HCT116 (cell line): ENCODE results near the gene GRIK4. TPM values are rescaled to one million over a fixed set of nuclear protein-coding genes. Genes with fewer than 3 reads are reported as not detected.

ENCODE experiments used
- ATAC-seq: fragments of 200-7000 bp; cut with Tn5 transposase; 2 replicates; pipeline ENCODE4 v1.9.1; 2020; ENCODE audit warnings: mild to moderate bottlenecking, moderate library complexity
- BruUV-seq: library from RNA; stranded (reverse); fragments of 400-500 nt; replicated peaks from 2 replicates; lab custom pipeline; 2021; lab: Mats Ljungman, UMichigan
- CTCF ChIA-PET: fragments of 300-600 bp; sonication (Branson Sonifier 250); formaldehyde crosslinking; loops from one replicate; lab custom pipeline; 2021; ENCODE audit warnings: antibody characterized with exemption; lab: Charles Lee
- POLR2A ChIA-PET: fragments of 300-600, 350-600 bp; sonication (Branson Sonifier 250); formaldehyde crosslinking; loops from one replicate; lab custom pipeline; 2021; ENCODE audit warnings: antibody characterized with exemption; lab: Charles Lee
- RAD21 ChIA-PET, 2 experiments: fragments of 300-600 bp; sonication (Branson Sonifier 250); formaldehyde crosslinking; loops; one replicate each; lab custom pipeline; 2023; ENCODE audit warnings: low total read pairs in 2 of 2; ENCODE audit not compliant: uncharacterized antibody in 2 of 2, unreplicated experiment in 2 of 2, low non-redundant PET in 1 of 2; lab: Charles Lee
- DNase-seq: peaks from one replicate; pipeline ENCODE4 v3.0.0-alpha.2; 2010; ENCODE audit warnings: low read depth, low spot score
- H2AFZ ChIP-seq: fragments of 200-600 bp; shearing (Covaris generic), sonication (generic); 2 replicates; pipeline ENCODE4 v1.6.1; 2017; ENCODE audit warnings: low read depth, mixed run types, mixed read lengths, antibody characterized with exemption, low read length; ENCODE audit not compliant: poor library complexity, severe bottlenecking
- H3K27ac ChIP-seq: 2 replicates; pipeline ENCODE4 v1.5.1; 2012; ENCODE audit warnings: low read depth, low read length
- H3K27me3 ChIP-seq: fragments of 200-600 bp; sonication (generic); 2 replicates; pipeline ENCODE4 v1.6.1; 2016; ENCODE audit warnings: mixed run types, low read length, mixed read lengths; ENCODE audit not compliant: insufficient read depth
- H3K36me3 ChIP-seq, 2 experiments: fragments of 200-500 bp in 1 of 2; fragments of 200-600 bp in 1 of 2; sonication (Bioruptor generic) in 1 of 2; sonication (generic) in 1 of 2; 2 replicates each; pipeline versions ENCODE4 v1.5.1 to v1.6.1; 2014 to 2016; ENCODE audit warnings: low read length in 2 of 2, inconsistent platforms in 1 of 2, mixed read lengths in 1 of 2, mixed run types in 1 of 2; ENCODE audit not compliant: insufficient read depth in 2 of 2, control insufficient read depth in 1 of 2
- H3K4me1 ChIP-seq, 2 experiments: fragments of 200-600 bp in 1 of 2; sonication (generic) in 1 of 2; 2 replicates each; pipeline versions ENCODE4 v1.5.1 to v1.6.1; 2012 to 2017; ENCODE audit warnings: low read length in 2 of 2, inconsistent platforms in 1 of 2, mild to moderate bottlenecking in 1 of 2, mixed read lengths in 1 of 2, mixed run types in 1 of 2, moderate library complexity in 1 of 2; ENCODE audit not compliant: insufficient read depth in 2 of 2, control insufficient read depth in 1 of 2
- H3K4me2 ChIP-seq: fragments of 200-600 bp; sonication (generic); 2 replicates; pipeline ENCODE4 v1.6.1; 2017; ENCODE audit warnings: mixed run types, low read length, mixed read lengths
- H3K4me3 ChIP-seq, 2 experiments: fragments of 200-600 bp in 1 of 2; sonication (generic) in 1 of 2; replicated peaks in 1 of 2; 2 replicates each; pipeline ENCODE4 v1.5.1; 2011 to 2016; ENCODE audit warnings: low read length in 2 of 2, control low read depth in 1 of 2, low read depth in 1 of 2, mild to moderate bottlenecking in 1 of 2, mixed read lengths in 1 of 2, mixed run types in 1 of 2
- H3K79me2 ChIP-seq: fragments of 200-600 bp; sonication (generic); 2 replicates; pipeline ENCODE4 v1.6.1; 2017; ENCODE audit warnings: mild to moderate bottlenecking, mixed run types, low read length, moderate library complexity, mixed read lengths; ENCODE audit not compliant: insufficient read depth
- H3K9ac ChIP-seq: fragments of 200-600 bp; sonication (generic); 2 replicates; pipeline ENCODE4 v1.6.1; 2016; ENCODE audit warnings: low read length, mixed read lengths
- H3K9me2 ChIP-seq: fragments of 200-600 bp; sonication (generic), shearing (Covaris generic); 2 replicates; pipeline ENCODE4 v1.6.1; 2017; ENCODE audit warnings: mixed run types, mild to moderate bottlenecking, moderate library complexity; ENCODE audit not compliant: insufficient read depth
- H3K9me3 ChIP-seq, 2 experiments: fragments of 200-500 bp in 1 of 2; fragments of 200-600 bp in 1 of 2; sonication (Bioruptor generic) in 1 of 2; sonication (generic) in 1 of 2; 2 replicates each; pipeline ENCODE4 v1.6.1; 2014 to 2017; ENCODE audit warnings: low read length in 2 of 2, mixed read lengths in 2 of 2, inconsistent platforms in 1 of 2, low read depth in 1 of 2, mild to moderate bottlenecking in 1 of 2, mixed run types in 1 of 2, moderate library complexity in 1 of 2; ENCODE audit not compliant: control insufficient read depth in 1 of 2, insufficient read depth in 1 of 2
- H4K20me1 ChIP-seq: fragments of 200-600 bp; sonication (generic), shearing (Covaris generic); 2 replicates; pipeline ENCODE4 v1.6.1; 2017; ENCODE audit warnings: mixed run types, mild to moderate bottlenecking, moderate library complexity; ENCODE audit not compliant: insufficient read depth
- EGR1 ChIP-seq: IDR thresholded peaks from 2 replicates; pipeline ENCODE4 v1.6.1; 2012; ENCODE audit warnings: low read depth
- ELF1 ChIP-seq: IDR thresholded peaks from 2 replicates; pipeline ENCODE4 v1.6.1; 2012; ENCODE audit warnings: low read depth, borderline replicate concordance
- EZH2 ChIP-seq: fragments of 200-600 bp; sonication (generic); IDR thresholded peaks from 2 replicates; pipeline ENCODE4 v1.6.1; 2017; ENCODE audit warnings: antibody characterized with exemption, mixed run types
- FOSL1 ChIP-seq: IDR thresholded peaks from 2 replicates; pipeline ENCODE4 v1.6.1; 2012; ENCODE audit warnings: low read depth
- JUND ChIP-seq: IDR thresholded peaks from 2 replicates; pipeline ENCODE4 v1.6.1; 2012
- POLR2A ChIP-seq: IDR thresholded peaks from 2 replicates; pipeline ENCODE4 v1.7.0; 2011; ENCODE audit warnings: borderline replicate concordance; ENCODE audit not compliant: insufficient read depth, insufficient read length; ENCODE audit errors: extremely low read depth
- POLR2AphosphoS5 ChIP-seq: IDR thresholded peaks from 2 replicates; pipeline ENCODE4 v1.6.1; 2011; ENCODE audit warnings: mild to moderate bottlenecking, low read depth, low read length, moderate library complexity
- SIN3A ChIP-seq: IDR thresholded peaks from 2 replicates; pipeline ENCODE4 v1.6.1; 2012; ENCODE audit warnings: low read depth
- ZFX ChIP-seq: fragments of 450-650 bp; IDR thresholded peaks from 2 replicates; pipeline ENCODE4 v1.6.1; 2017
- intact Hi-C: fragments of 100-400 bp; cut with micrococcal nuclease; formaldehyde crosslinking; loops from 2 replicates; pipeline ENCODE4 v1.10.0; 2022
- total RNA-seq: library from RNA; stranded (reverse); gene quantifications from one replicate; pipeline ENCODE4 v1.2.1, GENCODE V29; 2021; ENCODE audit not compliant: unreplicated experiment
- TF ChIP-seq, protein P1 (sequence below): IDR thresholded peaks from 2 replicates; pipeline ENCODE4 v1.6.1; 2012
- TF ChIP-seq, protein P2 (sequence below): IDR thresholded peaks from 2 replicates; pipeline ENCODE4 v1.6.1; 2012
- TF ChIP-seq, protein P3 (sequence below), 3 experiments: fragments of 200-600 bp in 1 of 3; sonication (generic) in 1 of 3; IDR thresholded peaks in 2 of 3; conservative IDR thresholded peaks in 1 of 3; 2 replicates each; pipeline ENCODE4 v1.5.1; 2012 to 2017; ENCODE audit warnings: low read depth in 2 of 3, low read length in 2 of 3, antibody characterized with exemption in 1 of 3, borderline replicate concordance in 1 of 3, control low read depth in 1 of 3, mild to moderate bottlenecking in 1 of 3, mixed read lengths in 1 of 3, mixed run types in 1 of 3, moderate library complexity in 1 of 3; ENCODE audit not compliant: insufficient read depth in 1 of 3

Gene GRIK4
- total RNA-seq, 1 experiment from 2014 or later = 0.52 TPM

DNA sequence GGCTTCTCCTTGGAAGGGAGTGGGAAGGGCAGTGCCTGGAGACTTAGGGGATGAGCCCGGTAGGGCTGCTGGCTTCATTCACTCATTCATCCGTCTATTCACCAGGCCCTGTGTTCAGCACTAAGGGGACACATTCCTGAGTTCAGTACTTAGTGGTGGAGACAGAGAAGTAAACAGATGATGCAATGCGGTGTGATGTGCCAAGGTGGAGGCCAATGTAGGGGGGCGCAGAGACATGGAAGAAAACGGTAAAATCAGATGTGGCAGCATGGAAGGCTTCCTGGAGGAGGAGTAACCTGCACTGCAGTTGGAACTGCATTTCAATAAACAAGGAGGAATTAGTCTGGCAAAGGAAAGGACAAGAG lies 21.3 kb downstream of the GRIK4 start:
- Histone ChIP-seq H3K27ac (no peak overlapping the region), H2AFZ (no peak overlapping the region), H3K79me2 (no peaks in the 10 kb centered on the region), H3K27me3 (no peaks in the 10 kb centered on the region), H3K9me2 (no peaks in the 10 kb centered on the region), H3K9ac (no peak overlapping the region), H4K20me1 (no peaks in the 10 kb centered on the region), H3K4me3 (no peak overlapping the region), H3K4me1 (no peaks in the 10 kb centered on the region), H3K9me3 (no peaks in the 10 kb centered on the region), H3K4me2 (no peak overlapping the region), H3K36me3 (no peaks in the 10 kb centered on the region)
- no peak for TF ChIP-seq ELF1
- TF ChIP-seq ZFX = 0 out of 2 replicates have a peak, but pooled peaks have one; percentile 12
- ChIA-PET CTCF (no interaction called here), RAD21 (no interaction called here), POLR2A (no interaction called here)
- DNase-seq (no peak), ATAC-seq (no peak)
- intact Hi-C loops = no loop called here
- no TSS peak for BruUV-seq

DNA sequence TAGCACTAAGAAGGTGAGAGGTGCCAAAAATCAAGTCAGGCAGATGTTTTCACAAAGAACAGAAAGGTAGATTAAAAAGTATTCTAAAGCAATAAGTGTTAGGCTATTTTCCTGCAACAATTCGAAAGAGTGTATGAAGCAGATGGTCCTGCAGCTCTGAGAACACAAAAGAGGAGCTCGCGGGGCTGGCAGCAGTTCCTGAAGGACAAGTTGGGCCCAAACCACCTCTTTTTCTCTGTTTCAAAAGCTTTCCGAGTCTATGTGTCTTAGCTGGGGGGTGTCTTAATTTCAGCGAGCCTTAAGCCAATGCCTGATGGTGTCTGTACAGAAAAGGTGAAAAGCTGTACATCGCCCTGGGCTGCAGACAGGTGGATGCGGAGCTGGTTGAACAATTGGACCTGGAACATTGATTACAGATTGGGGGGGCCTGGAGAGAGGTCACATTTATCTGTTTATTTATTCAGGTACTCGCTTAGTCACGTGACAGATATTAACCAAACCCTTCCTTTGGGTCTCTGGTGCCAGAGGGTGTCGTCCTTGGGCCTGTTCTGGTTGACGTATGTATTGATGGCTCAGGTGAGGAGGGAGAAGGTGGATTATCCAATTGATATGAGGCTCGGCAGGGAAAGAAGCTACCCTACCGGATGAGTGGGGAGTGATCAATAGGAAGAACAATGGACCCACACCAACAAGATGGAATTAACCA lies 24.7 kb downstream of the GRIK4 start:
- Histone ChIP-seq H3K79me2 (no peaks in the 10 kb centered on the region), H3K4me1 (peaks cover 13 to 15% of the 10 kb centered on the region in 2 experiments), H3K27me3 (no peaks in the 10 kb centered on the region), H2AFZ (no peak overlapping the region), H3K36me3 (no peaks in the 10 kb centered on the region), H3K27ac (no peak overlapping the region), H3K9me3 (no peaks in the 10 kb centered on the region), H3K9ac (no peak overlapping the region), H4K20me1 (no peaks in the 10 kb centered on the region), H3K4me3 (no peak overlapping the region), H3K9me2 (no peaks in the 10 kb centered on the region), H3K4me2 (no peak overlapping the region)
- TF ChIP-seq FOSL1 (no peak), SIN3A (no peak), JUND (no peak), EGR1 (no peak), EZH2 (no peak), POLR2A (no peak), POLR2AphosphoS5 (no peak)
- TF ChIP-seq, protein P1, sequence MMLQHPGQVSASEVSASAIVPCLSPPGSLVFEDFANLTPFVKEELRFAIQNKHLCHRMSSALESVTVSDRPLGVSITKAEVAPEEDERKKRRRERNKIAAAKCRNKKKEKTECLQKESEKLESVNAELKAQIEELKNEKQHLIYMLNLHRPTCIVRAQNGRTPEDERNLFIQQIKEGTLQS = no peak
- TF ChIP-seq, protein P2, sequence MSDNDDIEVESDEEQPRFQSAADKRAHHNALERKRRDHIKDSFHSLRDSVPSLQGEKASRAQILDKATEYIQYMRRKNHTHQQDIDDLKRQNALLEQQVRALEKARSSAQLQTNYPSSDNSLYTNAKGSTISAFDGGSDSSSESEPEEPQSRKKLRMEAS = no peak
- TF ChIP-seq, protein P3, sequence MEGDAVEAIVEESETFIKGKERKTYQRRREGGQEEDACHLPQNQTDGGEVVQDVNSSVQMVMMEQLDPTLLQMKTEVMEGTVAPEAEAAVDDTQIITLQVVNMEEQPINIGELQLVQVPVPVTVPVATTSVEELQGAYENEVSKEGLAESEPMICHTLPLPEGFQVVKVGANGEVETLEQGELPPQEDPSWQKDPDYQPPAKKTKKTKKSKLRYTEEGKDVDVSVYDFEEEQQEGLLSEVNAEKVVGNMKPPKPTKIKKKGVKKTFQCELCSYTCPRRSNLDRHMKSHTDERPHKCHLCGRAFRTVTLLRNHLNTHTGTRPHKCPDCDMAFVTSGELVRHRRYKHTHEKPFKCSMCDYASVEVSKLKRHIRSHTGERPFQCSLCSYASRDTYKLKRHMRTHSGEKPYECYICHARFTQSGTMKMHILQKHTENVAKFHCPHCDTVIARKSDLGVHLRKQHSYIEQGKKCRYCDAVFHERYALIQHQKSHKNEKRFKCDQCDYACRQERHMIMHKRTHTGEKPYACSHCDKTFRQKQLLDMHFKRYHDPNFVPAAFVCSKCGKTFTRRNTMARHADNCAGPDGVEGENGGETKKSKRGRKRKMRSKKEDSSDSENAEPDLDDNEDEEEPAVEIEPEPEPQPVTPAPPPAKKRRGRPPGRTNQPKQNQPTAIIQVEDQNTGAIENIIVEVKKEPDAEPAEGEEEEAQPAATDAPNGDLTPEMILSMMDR (IDR thresholded peaks at IDR 0.05 in 2 of 3, conservative IDR thresholded peaks at IDR 0.05 in 1 of 3; ENCODE audit: borderline replicate concordance in 1 of 3, insufficient read depth in 1 of 3, low read depth in 2 of 3, low read length in 2 of 3) = no peak
- intact Hi-C loops = no loop called here
- ChIA-PET POLR2A (no interaction called here), RAD21 (no interaction called here), CTCF (no interaction called here)
- no TSS peak for BruUV-seq
- DNase-seq = no peak
- ATAC-seq = no peak
